ENCODE measurements around the gene PDLIM1. TPM values are rescaled to one million over a fixed set of nuclear protein-coding genes. Genes with fewer than 3 reads are reported as not detected.

Gene PDLIM1
- total and polyA plus RNA-seq, 2 of the 13 experiments (the other 11 are each of a cell fraction or from before 2014, with no cell fraction given), result 119 to 123 TPM

DNA sequence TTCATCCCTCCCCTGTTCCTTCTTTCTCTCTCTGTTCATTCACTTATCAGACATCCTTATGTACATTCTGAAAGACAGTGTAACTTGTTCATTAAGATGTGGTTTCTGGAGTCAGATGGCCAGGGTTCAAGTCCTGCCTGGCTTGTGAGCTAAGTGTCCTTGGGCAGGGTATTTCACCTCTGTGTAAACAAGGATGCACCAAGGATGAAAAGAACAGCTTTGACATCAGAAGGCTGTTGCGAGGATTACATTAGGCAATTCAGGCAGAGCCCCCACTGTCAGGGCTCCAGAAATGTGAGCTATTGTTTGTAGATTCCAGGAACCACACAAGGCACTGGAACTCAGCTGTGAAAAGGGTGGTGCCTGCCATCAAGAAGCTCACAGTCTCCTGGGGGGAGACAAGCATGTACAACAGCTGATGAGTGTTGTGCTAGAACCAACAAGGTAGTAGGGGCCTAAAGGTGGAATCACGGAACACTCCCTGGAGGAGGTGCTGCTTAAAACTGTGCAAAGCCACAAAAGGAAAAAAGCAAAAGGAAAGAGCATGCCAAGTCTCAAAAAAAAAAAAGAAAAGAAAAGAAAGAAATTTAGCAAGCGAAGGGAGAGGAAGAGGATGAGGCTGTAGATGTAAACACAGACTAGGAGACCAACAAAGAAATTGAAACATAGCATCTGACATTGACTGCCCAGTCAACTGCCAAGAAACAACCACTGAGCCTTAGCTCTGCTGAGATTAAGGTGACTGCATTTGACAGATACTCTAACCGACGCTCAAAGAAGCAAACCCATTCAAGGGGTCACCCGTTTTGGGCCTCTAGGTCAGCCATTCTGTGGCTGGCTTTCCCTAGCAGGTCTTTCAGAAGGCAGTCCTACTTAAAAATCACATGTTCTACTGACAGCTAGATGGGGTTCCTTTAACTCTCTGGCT, 12.5 kb downstream of the PDLIM1 start:
- intact Hi-C loops (cut with micrococcal nuclease; ENCODE audit: unreplicated experiment), result no loop called here
- Histone ChIP-seq H3K79me2 (ENCODE audit: insufficient read depth, low read length) (peaks cover 92% of the 10 kb centered on the region), H3K4me2 (ENCODE audit: low read depth, low read length) (peak overlapping the region; percentile 52), H4K20me1 (ENCODE audit: insufficient read depth, low read length) (peaks cover 12% of the 10 kb centered on the region; the same call in 1 of the 2 replicates), H2AFZ (ENCODE audit: low read length) (no peak overlapping the region), H3K27ac (ENCODE audit: extremely low read length, insufficient read depth, low read length) (peak overlapping the region; percentile 68), H3K27me3 (ENCODE audit: control insufficient read depth in 1 of 2, insufficient read depth in 2 of 2, low read length in 2 of 2) (no peaks in the 10 kb centered on the region), H3K4me1 (ENCODE audit: insufficient read depth, low read length) (peaks cover 99% of the 10 kb centered on the region), H3K9ac (ENCODE audit: insufficient read depth, low read depth, low read length) (peak overlapping the region; percentile 26), H3K9me3 (ENCODE audit: low read length) (no peaks in the 10 kb centered on the region), H3K4me3 (replicated peaks in 1 of 3; ENCODE audit: insufficient read depth in 1 of 3, low read depth in 2 of 3, low read length in 3 of 3) (no peak overlapping the region), H3K36me3 (replicated peaks in 1 of 2; ENCODE audit: control insufficient read depth in 1 of 2, insufficient read depth in 2 of 2, low read length in 2 of 2) (no peaks in the 10 kb centered on the region; a peak in 1 of 5 replicates)
- BruUV-seq (replicated peaks), result no TSS peak
- ATAC-seq (peak; percentile 61), DNase-seq (ENCODE audit: low spot score) (peak; percentile 92), FAIRE-seq (peak; percentile 81)
- 33% methylated on average over 5 of the region's 6 CpGs for WGBS (ENCODE audit: low lambda C conversion rate)
- in situ Hi-C loops (cut with HindIII; ENCODE audit: extremely low pct_ligation_motif_present, low pct_unique_long_range_greater_than_20kb), result no loop called here
- ChIA-PET CTCF (ENCODE audit: low intra/inter-chr PET ratio, low total read pairs) (no interaction called here), POLR2A (interaction anchor here (0.8 to 5.9 kb wide), 7 partner anchors 8 to 72 kb away, joined by 3 to 41 read pairs (median 5); partner anchors contain the start of gene PDLIM1)
- TF ChIP-seq ZNF670 (CRISPR knock-in tag; IDR thresholded peaks at IDR 0.05; ENCODE audit: borderline replicate concordance) (no peak), ZFY (CRISPR knock-in tag; IDR thresholded peaks at IDR 0.05) (0 out of 2 replicates have a peak, but pooled peaks have one; percentile 14), FOXJ3 (CRISPR knock-in tag; IDR thresholded peaks at IDR 0.05; ENCODE audit: borderline replicate concordance) (peak; percentile 88), HNF4G (IDR thresholded peaks at IDR 0.05; ENCODE audit: borderline replicate concordance, low read depth, low read length) (no peak; the same call in 1 of the 2 replicates), HNF4G (CRISPR knock-in tag; IDR thresholded peaks at IDR 0.05; ENCODE audit: borderline replicate concordance, low read depth) (0 out of 2 replicates have a peak, but pooled peaks have one; percentile 29), PRMT3 (CRISPR knock-in tag; IDR thresholded peaks at IDR 0.05; ENCODE audit: borderline replicate concordance, low read depth) (0 out of 2 replicates have a peak, but pooled peaks have one; percentile 59), IKZF4 (CRISPR knock-in tag; IDR thresholded peaks at IDR 0.05; ENCODE audit: borderline replicate concordance, low read depth, not compliant biosample characterization) (no peak), ZMYM4 (CRISPR knock-in tag; IDR thresholded peaks at IDR 0.05) (peak; percentile 44; the same call in 1 of the 2 replicates), PAWR (CRISPR knock-in tag; IDR thresholded peaks at IDR 0.05; ENCODE audit: borderline replicate concordance) (no peak), ZFP36L1 (CRISPR knock-in tag; IDR thresholded peaks at IDR 0.05) (no peak), SKI (IDR thresholded peaks at IDR 0.05; ENCODE audit: partially characterized antibody) (peak; percentile 40)
- TF ChIP-seq, protein P1, sequence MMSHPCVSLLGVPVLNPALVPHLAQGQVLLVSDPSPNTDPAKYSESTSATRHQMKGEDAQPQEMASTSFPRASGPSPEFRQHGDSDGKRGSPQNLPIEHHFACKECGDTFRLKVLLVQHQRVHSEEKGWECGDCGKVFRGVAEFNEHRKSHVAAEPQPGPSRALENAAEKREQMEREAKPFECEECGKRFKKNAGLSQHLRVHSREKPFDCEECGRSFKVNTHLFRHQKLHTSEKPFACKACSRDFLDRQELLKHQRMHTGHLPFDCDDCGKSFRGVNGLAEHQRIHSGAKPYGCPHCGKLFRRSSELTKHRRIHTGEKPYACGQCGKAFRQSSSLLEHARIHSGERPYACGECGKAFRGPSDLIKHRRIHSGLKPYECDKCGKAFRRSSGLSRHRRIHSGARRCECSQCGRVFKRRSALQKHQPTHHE (CRISPR knock-in tag; IDR thresholded peaks at IDR 0.05; ENCODE audit: borderline replicate concordance), result no peak
- TF ChIP-seq, protein P2, sequence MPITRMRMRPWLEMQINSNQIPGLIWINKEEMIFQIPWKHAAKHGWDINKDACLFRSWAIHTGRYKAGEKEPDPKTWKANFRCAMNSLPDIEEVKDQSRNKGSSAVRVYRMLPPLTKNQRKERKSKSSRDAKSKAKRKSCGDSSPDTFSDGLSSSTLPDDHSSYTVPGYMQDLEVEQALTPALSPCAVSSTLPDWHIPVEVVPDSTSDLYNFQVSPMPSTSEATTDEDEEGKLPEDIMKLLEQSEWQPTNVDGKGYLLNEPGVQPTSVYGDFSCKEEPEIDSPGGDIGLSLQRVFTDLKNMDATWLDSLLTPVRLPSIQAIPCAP (CRISPR knock-in tag; IDR thresholded peaks at IDR 0.05; ENCODE audit: low read depth), result no peak
- TF ChIP-seq, protein P3, sequence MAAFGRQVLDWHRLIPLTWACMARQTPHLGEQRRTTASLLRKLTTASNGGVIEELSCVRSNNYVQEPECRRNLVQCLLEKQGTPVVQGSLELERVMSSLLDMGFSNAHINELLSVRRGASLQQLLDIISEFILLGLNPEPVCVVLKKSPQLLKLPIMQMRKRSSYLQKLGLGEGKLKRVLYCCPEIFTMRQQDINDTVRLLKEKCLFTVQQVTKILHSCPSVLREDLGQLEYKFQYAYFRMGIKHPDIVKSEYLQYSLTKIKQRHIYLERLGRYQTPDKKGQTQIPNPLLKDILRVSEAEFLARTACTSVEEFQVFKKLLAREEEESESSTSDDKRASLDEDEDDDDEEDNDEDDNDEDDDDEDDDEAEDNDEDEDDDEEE (CRISPR knock-in tag; IDR thresholded peaks at IDR 0.05), result no peak
- TF ChIP-seq, protein P4, sequence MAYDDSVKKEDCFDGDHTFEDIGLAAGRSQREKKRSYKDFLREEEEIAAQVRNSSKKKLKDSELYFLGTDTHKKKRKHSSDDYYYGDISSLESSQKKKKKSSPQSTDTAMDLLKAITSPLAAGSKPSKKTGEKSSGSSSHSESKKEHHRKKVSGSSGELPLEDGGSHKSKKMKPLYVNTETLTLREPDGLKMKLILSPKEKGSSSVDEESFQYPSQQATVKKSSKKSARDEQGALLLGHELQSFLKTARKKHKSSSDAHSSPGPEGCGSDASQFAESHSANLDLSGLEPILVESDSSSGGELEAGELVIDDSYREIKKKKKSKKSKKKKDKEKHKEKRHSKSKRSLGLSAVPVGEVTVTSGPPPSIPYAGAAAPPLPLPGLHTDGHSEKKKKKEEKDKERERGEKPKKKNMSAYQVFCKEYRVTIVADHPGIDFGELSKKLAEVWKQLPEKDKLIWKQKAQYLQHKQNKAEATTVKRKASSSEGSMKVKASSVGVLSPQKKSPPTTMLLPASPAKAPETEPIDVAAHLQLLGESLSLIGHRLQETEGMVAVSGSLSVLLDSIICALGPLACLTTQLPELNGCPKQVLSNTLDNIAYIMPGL (CRISPR knock-in tag; IDR thresholded peaks at IDR 0.05; ENCODE audit: borderline replicate concordance in 1 of 2, low read depth in 1 of 2), result 0 out of 4 replicates have a peak, but pooled peaks of 1 of the 2 experiments have one; percentile 28
